B cell (primary cell): ENCODE data around the gene PPP2R5C. TPM values are rescaled to one million over a fixed set of nuclear protein-coding genes. Genes with fewer than 3 reads are reported as not detected.

Source experiments
- ATAC-seq: fragments of 200-7000 bp; cut with Tn5 transposase; one replicate; pipeline ENCODE4 v1.10.0; 2021; ENCODE audit warnings: low read depth, mild to moderate bottlenecking, moderate number of reproducible peaks, moderate library complexity
- CTCF ChIA-PET: fragments of 350-600 bp; sonication (Branson Sonifier 250); formaldehyde crosslinking; loops from one replicate; lab custom pipeline; 2021; ENCODE audit warnings: antibody characterized with exemption, inconsistent platforms; lab: Charles Lee
- POLR2A ChIA-PET: fragments of 350-600 bp; sonication (Branson Sonifier 250); formaldehyde crosslinking; loops from one replicate; lab custom pipeline; 2021; ENCODE audit warnings: antibody characterized with exemption; lab: Charles Lee
- DNase-seq: peaks from one replicate; pipeline ENCODE4 v3.0.0; 2013
- H2AFZ ChIP-seq: 2 replicates; pipeline ENCODE4 v1.6.1; 2012; ENCODE audit warnings: mild to moderate bottlenecking, low read depth, low read length; ENCODE audit not compliant: insufficient read depth, poor library complexity, severe bottlenecking
- H3K27ac ChIP-seq, 2 donors: 1 replicate in 1 of 2; 2 replicates in 1 of 2; pipeline ENCODE4 v1.5.1; 2012 to 2013; ENCODE audit warnings: low read length in 2 of 2, mild to moderate bottlenecking in 2 of 2, moderate library complexity in 1 of 2
- H3K27me3 ChIP-seq, 4 experiments: fragments of 200-600 bp in 1 of 4; sonication (generic) in 1 of 4; replicated peaks in 1 of 4; 1 replicate in 2 of 4; 2 replicates in 2 of 4; pipeline versions ENCODE4 v1.6.1 to v1.7.0; 2013 to 2016; ENCODE audit warnings: low read length in 3 of 4, mild to moderate bottlenecking in 2 of 4, mixed read lengths in 1 of 4, moderate library complexity in 1 of 4; ENCODE audit not compliant: insufficient read depth in 4 of 4, control insufficient read depth in 3 of 4; ENCODE audit errors: control extremely low read depth in 1 of 4
- H3K36me3 ChIP-seq, 2 experiments: replicated peaks in 1 of 2; 1 replicate in 1 of 2; 2 replicates in 1 of 2; pipeline versions ENCODE4 v1.6.1 to v1.7.1; 2013; ENCODE audit warnings: low read length in 1 of 2; ENCODE audit not compliant: insufficient read depth in 2 of 2, control insufficient read depth in 1 of 2; ENCODE audit errors: control extremely low read depth in 1 of 2, extremely low read depth in 1 of 2
- H3K4me1 ChIP-seq, 2 donors: fragments of 200-600 bp in 1 of 2; sonication (generic) in 1 of 2; 1 replicate in 1 of 2; 2 replicates in 1 of 2; pipeline versions ENCODE4 v1.5.1 to v1.6.1; 2013 to 2017; ENCODE audit warnings: low read length in 2 of 2; ENCODE audit not compliant: control insufficient read depth in 2 of 2, insufficient read depth in 2 of 2
- H3K4me2 ChIP-seq: replicated peaks from 2 replicates; pipeline ENCODE3; 2012; ENCODE audit warnings: mild to moderate bottlenecking, low read depth, low read length; ENCODE audit not compliant: poor library complexity, severe bottlenecking
- H3K4me3 ChIP-seq, 5 experiments: fragments of 200-600 bp in 1 of 5; sonication (generic) in 1 of 5; 1 replicate in 3 of 5; 2 replicates in 2 of 5; pipeline versions ENCODE4 v1.5.1 to v1.7.0; 2011 to 2016; ENCODE audit warnings: low read length in 4 of 5, mild to moderate bottlenecking in 4 of 5, low read depth in 2 of 5, control low read depth in 1 of 5, moderate library complexity in 1 of 5; ENCODE audit not compliant: insufficient read depth in 1 of 5; ENCODE audit errors: control extremely low read depth in 1 of 5, extremely low read depth in 1 of 5
- H3K79me2 ChIP-seq: fragments of 200-600 bp; sonication (generic); one replicate; pipeline ENCODE4 v1.6.0; 2016; ENCODE audit warnings: low read length; ENCODE audit not compliant: control insufficient read depth, insufficient read depth
- H3K9ac ChIP-seq: fragments of 200-600 bp; sonication (generic); 2 replicates; pipeline ENCODE4 v1.6.1; 2017; ENCODE audit warnings: mild to moderate bottlenecking, low read length, moderate library complexity
- H3K9me3 ChIP-seq, 3 donors: one replicate each; pipeline versions ENCODE4 v1.6.1 to v1.7.1; 2013; ENCODE audit warnings: low read length in 2 of 3; ENCODE audit not compliant: control insufficient read depth in 2 of 3, insufficient read depth in 1 of 3; ENCODE audit errors: control extremely low read depth in 1 of 3
- H4K20me1 ChIP-seq: 2 replicates; pipeline ENCODE4 v1.6.0; 2012; ENCODE audit warnings: mild to moderate bottlenecking, low read length; ENCODE audit not compliant: insufficient read depth, control insufficient read depth, poor library complexity, severe bottlenecking
- H3K27ac Mint-ChIP-seq: one replicate; pipeline ENCODE4 v1.8.0; 2021; ENCODE audit warnings: mixed read lengths
- H3K27me3 Mint-ChIP-seq: one replicate; pipeline ENCODE4 v1.8.0; 2021; ENCODE audit warnings: mixed read lengths
- H3K4me1 Mint-ChIP-seq: one replicate; pipeline ENCODE4 v1.8.0; 2021; ENCODE audit warnings: mixed read lengths
- H3K4me3 Mint-ChIP-seq: one replicate; pipeline ENCODE4 v1.8.0; 2021; ENCODE audit warnings: mixed read lengths
- H3K9me3 Mint-ChIP-seq: one replicate; pipeline ENCODE4 v1.8.0; 2022; ENCODE audit warnings: mixed read lengths; ENCODE audit not compliant: insufficient read depth
- EZH2 ChIP-seq: IDR thresholded peaks from 2 replicates; pipeline ENCODE4 v1.6.1; 2012; ENCODE audit warnings: borderline replicate concordance, low read depth, mild to moderate bottlenecking, moderate library complexity, low read length; ENCODE audit not compliant: insufficient read depth, poor library complexity, severe bottlenecking
- WGBS: methylation state at CpG from one replicate; pipeline ENCODE4 v1.1.5; 2013; ENCODE audit warnings: missing lambda C conversion rate; ENCODE audit not compliant: insufficient coverage; 5-methylcytosine and 5-hydroxymethylcytosine counted together
- intact Hi-C: fragments of 100-400 bp; cut with micrococcal nuclease; formaldehyde crosslinking; loops from one replicate; pipeline ENCODE4 v1.10.0; 2022
- polyA plus RNA-seq: library from polyadenylated mRNA; depleted of rRNA; stranded (reverse); fragments of >200 nt; gene quantifications from 2 replicates; pipeline ENCODE4 v1.2.3, GENCODE V29; 2012
- total RNA-seq, 2 donors: library from RNA; stranded (reverse); fragments of 120-200 nt in 1 of 2; gene quantifications; 1 replicate in 1 of 2; 2 replicates in 1 of 2; pipeline versions ENCODE4 v1.2.3 to v1.2.4, GENCODE V29; 2013 to 2022
- TF ChIP-seq, protein P1 (sequence below): fragments of 200-600 bp; IDR thresholded peaks from one replicate; pipeline ENCODE4 v1.8.0; 2022; ENCODE audit warnings: antibody characterized with exemption, mild to moderate bottlenecking

PPP2R5C gene
- total and polyA plus RNA-seq, 2 donors (not counting 1 experiment from before 2014, with no cell fraction given) = 91.7 to 330 TPM

GRCh38 chr14:101959277-101959676 is 197.8 kb downstream of the PPP2R5C start:
- DNase-seq (no peak), ATAC-seq (no peak)
- H3K27ac Mint-ChIP-seq = no peak overlapping the region
- H3K27me3 ChIP-seq = no peaks in the 10 kb centered on the region
- H3K9me3 Mint-ChIP-seq = no peaks in the 10 kb centered on the region
- H3K9ac ChIP-seq = no peak overlapping the region
- H3K4me2 ChIP-seq = no peak overlapping the region
- H3K4me1 ChIP-seq = peaks cover 0 to 9% of the 10 kb centered on the region in 2 donors
- no peaks in the 10 kb centered on the region for H3K36me3 ChIP-seq
- POLR2A ChIA-PET = interaction anchor here (0.6 kb wide), 1 partner anchor 202 kb away, joined by 3 read pairs; no protein-coding TSS in a partner anchor
- peaks cover 12% of the 10 kb centered on the region for H3K4me1 Mint-ChIP-seq
- H3K4me3 ChIP-seq = no peak overlapping the region
- H3K4me3 Mint-ChIP-seq = no peak overlapping the region
- H4K20me1 ChIP-seq = no peaks in the 10 kb centered on the region
- H2AFZ ChIP-seq = no peak overlapping the region
- no peak overlapping the region for H3K27ac ChIP-seq
- CTCF ChIA-PET = interaction anchor here (0.7 to 3.5 kb wide), 8 partner anchors 34 to 479 kb away, joined by 3 to 29 read pairs (median 4); no protein-coding TSS in a partner anchor
- no peaks in the 10 kb centered on the region for H3K27me3 Mint-ChIP-seq
- no CpG with 5 or more reads among the region's 2 CpGs for WGBS
- TF ChIP-seq, protein P1, sequence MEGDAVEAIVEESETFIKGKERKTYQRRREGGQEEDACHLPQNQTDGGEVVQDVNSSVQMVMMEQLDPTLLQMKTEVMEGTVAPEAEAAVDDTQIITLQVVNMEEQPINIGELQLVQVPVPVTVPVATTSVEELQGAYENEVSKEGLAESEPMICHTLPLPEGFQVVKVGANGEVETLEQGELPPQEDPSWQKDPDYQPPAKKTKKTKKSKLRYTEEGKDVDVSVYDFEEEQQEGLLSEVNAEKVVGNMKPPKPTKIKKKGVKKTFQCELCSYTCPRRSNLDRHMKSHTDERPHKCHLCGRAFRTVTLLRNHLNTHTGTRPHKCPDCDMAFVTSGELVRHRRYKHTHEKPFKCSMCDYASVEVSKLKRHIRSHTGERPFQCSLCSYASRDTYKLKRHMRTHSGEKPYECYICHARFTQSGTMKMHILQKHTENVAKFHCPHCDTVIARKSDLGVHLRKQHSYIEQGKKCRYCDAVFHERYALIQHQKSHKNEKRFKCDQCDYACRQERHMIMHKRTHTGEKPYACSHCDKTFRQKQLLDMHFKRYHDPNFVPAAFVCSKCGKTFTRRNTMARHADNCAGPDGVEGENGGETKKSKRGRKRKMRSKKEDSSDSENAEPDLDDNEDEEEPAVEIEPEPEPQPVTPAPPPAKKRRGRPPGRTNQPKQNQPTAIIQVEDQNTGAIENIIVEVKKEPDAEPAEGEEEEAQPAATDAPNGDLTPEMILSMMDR = no peak
- TF ChIP-seq EZH2 = no peak
- H3K9me3 ChIP-seq = no peaks in the 10 kb centered on the region
- intact Hi-C loops = no loop called here
- H3K79me2 ChIP-seq = peaks cover 6% of the 10 kb centered on the region

DNA sequence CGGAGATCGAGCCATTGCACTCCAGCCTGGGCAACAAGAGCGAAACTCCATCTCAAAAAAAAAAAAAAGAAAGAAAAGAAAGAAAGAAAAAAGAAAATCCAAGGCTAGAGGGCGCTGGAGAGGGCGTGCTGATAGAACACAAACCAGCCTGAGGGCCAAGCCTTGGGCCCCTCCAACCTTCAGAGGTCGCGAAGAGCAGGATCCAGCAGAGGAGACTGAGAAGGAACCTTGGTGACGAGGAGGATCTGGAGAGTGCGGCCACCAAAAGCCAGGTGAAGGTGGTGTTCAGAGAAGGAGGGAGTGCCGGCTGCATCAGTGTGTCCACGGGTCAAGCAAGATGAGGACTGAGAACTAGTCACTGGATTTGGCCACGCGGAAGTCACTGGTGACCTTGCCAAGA is 198.7 kb downstream of the PPP2R5C start:
- no peak overlapping the region for H3K4me3 ChIP-seq
- no peaks in the 10 kb centered on the region for H4K20me1 ChIP-seq
- peaks cover 14% of the 10 kb centered on the region for H3K79me2 ChIP-seq
- Mint-ChIP-seq H3K27me3 (no peaks in the 10 kb centered on the region), H3K9me3 (no peaks in the 10 kb centered on the region), H3K4me1 (peaks cover 13% of the 10 kb centered on the region), H3K27ac (no peak overlapping the region), H3K4me3 (no peak overlapping the region)
- ATAC-seq = no peak
- H3K36me3 ChIP-seq = no peaks in the 10 kb centered on the region
- H3K4me1 ChIP-seq = peaks cover 0 to 9% of the 10 kb centered on the region in 2 donors
- no peak overlapping the region for H3K27ac ChIP-seq
- no peak overlapping the region for H3K4me2 ChIP-seq
- TF ChIP-seq EZH2 = no peak
- TF ChIP-seq, protein P1 = peak; percentile 33
- POLR2A ChIA-PET = no interaction called here
- H3K9ac ChIP-seq = no peak overlapping the region
- WGBS = 69% methylated on average over 10 of the region's 13 CpGs
- CTCF ChIA-PET = interaction anchor here (0.7 to 3.5 kb wide), 9 partner anchors 33 to 356 kb away, joined by 3 to 29 read pairs (median 7); no protein-coding TSS in a partner anchor
- H2AFZ ChIP-seq = no peak overlapping the region
- H3K27me3 ChIP-seq = no peaks in the 10 kb centered on the region
- intact Hi-C loops = loop anchor here (2.0 to 5.0 kb wide), 4 partner anchors 118 to 1097 kb away; partner anchors contain the start of gene CDC42BPB
- peak; percentile 55 for DNase-seq
- no peaks in the 10 kb centered on the region for H3K9me3 ChIP-seq
